H1 (cell line): ENCODE measurements around the gene OGN. TPM values are rescaled to one million over a fixed set of nuclear protein-coding genes. Genes with fewer than 3 reads are reported as not detected.

Source experiments
- CTCF ChIA-PET: fragments of 300-600 bp; sonication (Branson Sonifier 250); formaldehyde crosslinking; loops from one replicate; lab custom pipeline; 2021; ENCODE audit not compliant: partially characterized antibody; lab: Charles Lee
- POLR2A ChIA-PET: fragments of 300-600 bp; sonication (Branson Sonifier 250); formaldehyde crosslinking; loops from one replicate; lab custom pipeline; 2021; ENCODE audit warnings: inconsistent platforms; ENCODE audit not compliant: partially characterized antibody; lab: Charles Lee
- DNase-seq, 2 experiments: peaks; one replicate each; pipeline versions ENCODE4 v3.0.0 to v3.0.0-alpha.2; 2010 to 2022; ENCODE audit warnings: low spot score in 2 of 2, low read depth in 1 of 2, mixed read lengths in 1 of 2
- FAIRE-seq: peaks from 2 replicates; lab custom pipeline; 2011; peaks lifted over from hg19 to GRCh38; lab: Jason Lieb, UNC
- H2AFZ ChIP-seq: 2 replicates; pipeline ENCODE4 v1.8.1; 2012; ENCODE audit warnings: low read length, inconsistent platforms
- H2AK5ac ChIP-seq: 2 replicates; pipeline ENCODE4 v1.6.1; 2013; ENCODE audit warnings: low read depth, low read length
- H2BK120ac ChIP-seq: replicated peaks from 2 replicates; pipeline ENCODE3; 2013; ENCODE audit warnings: low read depth, low read length, inconsistent platforms
- H2BK12ac ChIP-seq: 2 replicates; pipeline ENCODE4 v1.6.1; 2013; ENCODE audit warnings: low read depth, low read length
- H2BK15ac ChIP-seq: 2 replicates; pipeline ENCODE4 v1.6.1; 2013; ENCODE audit warnings: low read length
- H2BK20ac ChIP-seq: 2 replicates; pipeline ENCODE4 v1.6.1; 2013; ENCODE audit warnings: low read length
- H2BK5ac ChIP-seq: 2 replicates; pipeline ENCODE4 v1.6.1; 2013; ENCODE audit warnings: low read depth, low read length
- H3K14ac ChIP-seq: 2 replicates; pipeline ENCODE4 v1.6.1; 2013; ENCODE audit warnings: inconsistent platforms; ENCODE audit not compliant: insufficient read length
- H3K18ac ChIP-seq: 2 replicates; pipeline ENCODE4 v1.6.1; 2013; ENCODE audit warnings: low read length; ENCODE audit errors: extremely low read depth
- H3K23ac ChIP-seq: 2 replicates; pipeline ENCODE4 v1.6.1; 2013; ENCODE audit warnings: inconsistent platforms; ENCODE audit not compliant: insufficient read length
- H3K23me2 ChIP-seq: 2 replicates; pipeline ENCODE4 v1.6.1; 2013; ENCODE audit warnings: low read depth, low read length
- H3K27ac ChIP-seq: 2 replicates; pipeline ENCODE4 v1.6.1; 2011; ENCODE audit warnings: low read depth, low read length, inconsistent platforms
- H3K27me3 ChIP-seq, 4 experiments: replicated peaks in 1 of 4; 1 replicate in 1 of 4; 2 replicates in 3 of 4; pipeline versions ENCODE4 v1.6.1 to v1.8.1; 2011 to 2013; ENCODE audit warnings: low read length in 3 of 4, mild to moderate bottlenecking in 3 of 4, inconsistent platforms in 2 of 4, mixed read lengths in 2 of 4, moderate library complexity in 1 of 4; ENCODE audit not compliant: control insufficient read depth in 3 of 4, insufficient read depth in 3 of 4; ENCODE audit errors: extremely low read depth in 1 of 4
- H3K36me3 ChIP-seq, 4 experiments: 2 replicates each; pipeline versions ENCODE4 v1.6.1 to v1.8.1; 2011 to 2013; ENCODE audit warnings: mild to moderate bottlenecking in 4 of 4, low read length in 3 of 4, moderate library complexity in 2 of 4, control low read depth in 1 of 4, inconsistent platforms in 1 of 4; ENCODE audit not compliant: insufficient read depth in 4 of 4, control insufficient read depth in 2 of 4
- H3K4ac ChIP-seq: replicated peaks from 2 replicates; pipeline ENCODE3; 2013; ENCODE audit warnings: low read length, low read depth, mixed read lengths, inconsistent platforms; ENCODE audit not compliant: insufficient read length
- H3K4me1 ChIP-seq, 4 experiments: replicated peaks in 1 of 4; 1 replicate in 1 of 4; 2 replicates in 3 of 4; pipeline versions ENCODE4 v1.6.1 to v1.8.1; 2011 to 2013; ENCODE audit warnings: low read length in 3 of 4, inconsistent platforms in 2 of 4, mixed read lengths in 1 of 4; ENCODE audit not compliant: insufficient read depth in 4 of 4, control insufficient read depth in 3 of 4
- H3K4me2 ChIP-seq, 2 experiments: 2 replicates each; pipeline versions ENCODE4 v1.6.1 to v1.8.1; 2011 to 2013; ENCODE audit warnings: low read depth in 2 of 2, low read length in 2 of 2, control low read depth in 1 of 2, inconsistent platforms in 1 of 2, mild to moderate bottlenecking in 1 of 2; ENCODE audit not compliant: insufficient read depth in 1 of 2
- H3K4me3 ChIP-seq, 4 experiments: fragments of 200-600, 300-600 bp in 1 of 4; sonication (generic), shearing (Covaris generic), sonication (Bioruptor Twin) in 1 of 4; 2 replicates each; pipeline versions ENCODE4 v1.5.1 to v1.8.1; 2011 to 2016; ENCODE audit warnings: low read length in 4 of 4, low read depth in 3 of 4, control low read depth in 2 of 4, inconsistent platforms in 2 of 4, mild to moderate bottlenecking in 2 of 4, mixed read lengths in 1 of 4, moderate library complexity in 1 of 4; ENCODE audit not compliant: insufficient read depth in 2 of 4; ENCODE audit errors: extremely low read depth in 1 of 4
- H3K56ac ChIP-seq: replicated peaks from 2 replicates; pipeline ENCODE3; 2013; ENCODE audit warnings: low read depth, mild to moderate bottlenecking, mixed read lengths, low read length, inconsistent platforms; ENCODE audit not compliant: insufficient read length
- H3K79me1 ChIP-seq: 2 replicates; pipeline ENCODE4 v1.6.1; 2013; ENCODE audit warnings: low read depth, low read length, control low read depth
- H3K79me2 ChIP-seq, 2 experiments: 2 replicates each; pipeline versions ENCODE4 v1.6.1 to v1.8.1; 2012 to 2013; ENCODE audit warnings: low read length in 2 of 2, mild to moderate bottlenecking in 2 of 2, inconsistent platforms in 1 of 2; ENCODE audit not compliant: insufficient read depth in 2 of 2, control insufficient read depth in 1 of 2
- H3K9ac ChIP-seq, 4 experiments: replicated peaks in 1 of 4; 1 replicate in 1 of 4; 2 replicates in 3 of 4; pipeline versions ENCODE4 v1.6.1 to v1.8.1; 2011 to 2013; ENCODE audit warnings: low read depth in 3 of 4, low read length in 3 of 4, control low read depth in 2 of 4, mild to moderate bottlenecking in 2 of 4, moderate library complexity in 2 of 4, inconsistent platforms in 1 of 4; ENCODE audit errors: extremely low read depth in 1 of 4
- H3K9me3 ChIP-seq, 2 experiments: 2 replicates each; pipeline versions ENCODE4 v1.6.1 to v1.8.1; 2012 to 2013; ENCODE audit warnings: mild to moderate bottlenecking in 2 of 2, moderate library complexity in 2 of 2, control low read depth in 1 of 2, inconsistent platforms in 1 of 2, low read depth in 1 of 2, low read length in 1 of 2, mixed read lengths in 1 of 2; ENCODE audit not compliant: insufficient read depth in 2 of 2
- H4K20me1 ChIP-seq, 2 experiments: replicated peaks in 1 of 2; 2 replicates each; pipeline versions ENCODE3 to v1.8.1; 2011 to 2013; ENCODE audit warnings: inconsistent platforms in 2 of 2, low read length in 2 of 2, mild to moderate bottlenecking in 1 of 2; ENCODE audit not compliant: insufficient read depth in 2 of 2, control insufficient read depth in 1 of 2
- H4K5ac ChIP-seq: 2 replicates; pipeline ENCODE4 v1.6.1; 2013; ENCODE audit warnings: low read length, low read depth, mixed read lengths, inconsistent platforms; ENCODE audit not compliant: insufficient read length
- H4K8ac ChIP-seq: 2 replicates; pipeline ENCODE4 v1.8.0; 2013; ENCODE audit warnings: mild to moderate bottlenecking, moderate library complexity, low read length, inconsistent platforms; ENCODE audit not compliant: insufficient read depth; ENCODE audit errors: extremely low read depth
- H4K91ac ChIP-seq: replicated peaks from 2 replicates; pipeline ENCODE3; 2013; ENCODE audit warnings: low read length, mixed read lengths, inconsistent platforms; ENCODE audit not compliant: insufficient read length
- ASH2L ChIP-seq: fragments of 200-600, 300-600 bp; sonication (generic); IDR thresholded peaks from one replicate; pipeline ENCODE4 v1.7.1; 2017; ENCODE audit warnings: low read length
- CTBP2 ChIP-seq: IDR thresholded peaks from 2 replicates; pipeline ENCODE4 v1.7.0; 2011; ENCODE audit warnings: borderline replicate concordance, mild to moderate bottlenecking, moderate library complexity, mixed read lengths, low read length; ENCODE audit not compliant: insufficient read depth, insufficient read length
- WGBS, 2 experiments: shearing (Covaris generic) in 1 of 2; methylation state at CpG; one replicate each; pipeline versions ENCODE4 v1.1.6 to v1.1.7; 2013 to 2015; ENCODE audit warnings: low lambda C conversion rate in 2 of 2, mixed read lengths in 2 of 2, inconsistent platforms in 1 of 2, low coverage in 1 of 2, missing lambda C conversion rate in 1 of 2; ENCODE audit not compliant: insufficient replicate concordance in 2 of 2, insufficient coverage in 1 of 2, insufficient read length in 1 of 2; ENCODE audit errors: extremely low coverage in 1 of 2, missing lambda C conversion rate in 1 of 2; 5-methylcytosine and 5-hydroxymethylcytosine counted together
- polyA plus RNA-seq, 7 experiments: library from polyadenylated mRNA; depleted of rRNA in 3 of 7; stranded (reverse) in 5 of 7; unstranded in 2 of 7; fragments of >200 nt in 5 of 7; fragments of 200-250 nt in 2 of 7; gene quantifications; 1 replicate in 5 of 7; 2 replicates in 1 of 7; 4 replicates in 1 of 7; pipeline versions ENCODE4 v1.2.1 to v1.2.3, GENCODE V29; 2011 to 2013; ENCODE audit warnings: missing spikeins in 2 of 7, mixed read lengths in 2 of 7
- total RNA-seq: library from RNA; stranded (reverse); fragmentation: NEBNext Ultra II Directional; extraction: Animal tissue kit (Norgen Biotek cat#: 25700); gene quantifications from 2 replicates; pipeline ENCODE4 v1.2.1, GENCODE V29; 2021

Gene OGN
- total and polyA plus RNA-seq, 2 of the 8 experiments (the other 6 are each of a cell fraction or from before 2014, with no cell fraction given): not detected

- Histone ChIP-seq H4K5ac (no peak overlapping the region), H3K9ac (no peak overlapping the region), H3K27me3 (no peaks in the 10 kb centered on the region), H3K4me3 (no peak overlapping the region), H2AFZ (no peak overlapping the region), H3K36me3 (no peaks in the 10 kb centered on the region; a peak in 1 of 8 replicates), H2BK5ac (no peak overlapping the region), H3K23ac (no peak overlapping the region), H3K18ac (no peak overlapping the region), H3K9me3 (no peaks in the 10 kb centered on the region), H4K91ac (no peak overlapping the region), H2BK120ac (no peak overlapping the region), H3K4ac (no peak overlapping the region), H2BK15ac (no peak overlapping the region), H4K20me1 (no peaks in the 10 kb centered on the region), H3K4me2 (no peak overlapping the region), H3K79me2 (no peaks in the 10 kb centered on the region), H3K56ac (no peak overlapping the region), H3K23me2 (no peaks in the 10 kb centered on the region), H4K8ac (no peak overlapping the region), H3K14ac (no peak overlapping the region), H3K4me1 (no peaks in the 10 kb centered on the region), H3K27ac (no peak overlapping the region), H2BK12ac (no peak overlapping the region), H2BK20ac (no peak overlapping the region), H3K79me1 (no peaks in the 10 kb centered on the region), H2AK5ac (no peak overlapping the region)
- FAIRE-seq (no peak), DNase-seq (no peak)
- 94% methylated on average over 6 of the region's 6 CpGs; no CpG with 5 or more reads in 1 of the 2 experiments for WGBS, 2 experiments
- ChIA-PET POLR2A (no interaction called here), CTCF (no interaction called here)
- TF ChIP-seq CTBP2 (no peak), ASH2L (no peak)
Measured at GRCh38 chr9:92353051-92353450, 51.3 kb downstream of the OGN start.
